HL-60 (cell line): ENCODE results near the gene NUP205.
"Not testable (repeated sequence)": the region's sequence is repeated elsewhere in the genome, so short reads cannot be mapped to it uniquely, and the experiment has no call there.

Source experiments
- DNase-seq, 2 experiments: peaks; one replicate each; pipeline ENCODE4 v3.0.0-alpha.2; 2010 to 2020; ENCODE audit warnings: low read depth in 1 of 2, low spot score in 1 of 2
- H3K27ac ChIP-seq: fragments of 250-450 bp; sonication (Bioruptor Pico); replicated peaks from 2 replicates; pipeline ENCODE4 v1.5.1; 2020; ENCODE audit warnings: mild to moderate bottlenecking, moderate library complexity
- H3K27me3 ChIP-seq: fragments of 250-450 bp; sonication (Bioruptor Pico); 2 replicates; pipeline ENCODE4 v1.5.1; 2021; ENCODE audit warnings: mild to moderate bottlenecking, moderate library complexity; ENCODE audit not compliant: insufficient read depth, poor library complexity, severe bottlenecking
- H3K4me3 ChIP-seq: replicated peaks from 2 replicates; pipeline ENCODE4 v1.5.1; 2011; ENCODE audit warnings: mild to moderate bottlenecking, control low read depth, low read length; ENCODE audit not compliant: insufficient read depth
- CTCF ChIP-seq: IDR thresholded peaks from one replicate; pipeline ENCODE4 v1.5.1; 2011; ENCODE audit warnings: low read length, control low read depth, inconsistent platforms; ENCODE audit not compliant: insufficient read depth
- GABPA ChIP-seq: IDR thresholded peaks from 2 replicates; pipeline ENCODE4 v1.6.1; 2012; ENCODE audit warnings: low read depth
- POLR2AphosphoS5 ChIP-seq: IDR thresholded peaks from 2 replicates; pipeline ENCODE4 v1.6.1; 2012; ENCODE audit warnings: low read depth
- REST ChIP-seq: IDR thresholded peaks from 2 replicates; pipeline ENCODE4 v1.6.1; 2012; ENCODE audit warnings: low read depth; ENCODE audit not compliant: insufficient replicate concordance
- SPI1 ChIP-seq: IDR thresholded peaks from 2 replicates; pipeline ENCODE4 v1.6.1; 2012; ENCODE audit warnings: low read depth, mild to moderate bottlenecking, borderline replicate concordance

NUP205 gene

GRCh38 chr7:135666846-135667245, 109.1 kb downstream of the NUP205 start:
- Histone ChIP-seq H3K4me3 (no peak overlapping the region), H3K27me3 (no peaks in the 10 kb centered on the region), H3K27ac (no peak overlapping the region)
- peak in 1 of 2 experiments; percentile 28 for DNase-seq
- TF ChIP-seq GABPA = no peak
- TF ChIP-seq SPI1 = peak; percentile 27; the same call in 1 of the 2 replicates
- TF ChIP-seq POLR2AphosphoS5 = no peak
- TF ChIP-seq REST = no peak

GRCh38 chr7:135667626-135668025, 109.9 kb downstream of the NUP205 start:
- not testable (repeated sequence) for H3K27ac ChIP-seq, H3K27me3 ChIP-seq, DNase-seq, H3K4me3 ChIP-seq

- not testable (repeated sequence) for H3K27ac ChIP-seq, H3K27me3 ChIP-seq, DNase-seq, H3K4me3 ChIP-seq
Measured at GRCh38 chr7:135668852-135669395, 111.2 kb downstream of the NUP205 start.

GRCh38 chr7:135669774-135670173, 112.1 kb downstream of the NUP205 start:
- TF ChIP-seq REST = no peak
- TF ChIP-seq POLR2AphosphoS5 = no peak
- TF ChIP-seq SPI1 = no peak
- no peak for DNase-seq
- no peak overlapping the region for H3K4me3 ChIP-seq
- no peak overlapping the region for H3K27ac ChIP-seq
- no peaks in the 10 kb centered on the region for H3K27me3 ChIP-seq

- no peak for TF ChIP-seq REST
- TF ChIP-seq CTCF = no peak
- no peak for TF ChIP-seq SPI1
- TF ChIP-seq POLR2AphosphoS5 = no peak
- TF ChIP-seq GABPA = no peak
- no peaks in the 10 kb centered on the region for H3K27me3 ChIP-seq
- DNase-seq = no peak
- H3K27ac ChIP-seq = no peak overlapping the region
- no peak overlapping the region for H3K4me3 ChIP-seq
Measured at GRCh38 chr7:135670179-135670578, 112.5 kb downstream of the NUP205 start.
